SK-N-MC (cell line): ENCODE measurements around the gene DOLK.

ENCODE experiments used
- EZH2 ChIP-seq: fragments of 200-600 bp; sonication (generic); IDR thresholded peaks from one replicate; pipeline ENCODE4 v1.6.1; 2017; ENCODE audit warnings: antibody characterized with exemption
- FOXP2 ChIP-seq: optimal IDR thresholded peaks from 2 replicates; pipeline ENCODE3; 2011; ENCODE audit warnings: mild to moderate bottlenecking, moderate library complexity; ENCODE audit not compliant: insufficient read depth; ENCODE audit errors: extremely low read length, control extremely low read depth
- POLR2AphosphoS5 ChIP-seq: IDR thresholded peaks from 2 replicates; pipeline ENCODE4 v1.6.1; 2012; ENCODE audit warnings: mild to moderate bottlenecking, low read depth, low read length, borderline replicate concordance

- no peak for TF ChIP-seq EZH2
- TF ChIP-seq POLR2AphosphoS5, result no peak
- TF ChIP-seq FOXP2, result no peak
Measured at GRCh38 chr9:128911529-128912035, 35.8 kb downstream of the DOLK start.
